Stimulated activated naive CD4-positive, alpha-beta T cell (primary cell): ENCODE data around the gene TTLL6.

Experiments
- DNase-seq, 6 experiments: peaks; one replicate each; lab custom pipeline; 2025; lab: John Stamatoyannopoulos, UW

Gene TTLL6

DNA sequence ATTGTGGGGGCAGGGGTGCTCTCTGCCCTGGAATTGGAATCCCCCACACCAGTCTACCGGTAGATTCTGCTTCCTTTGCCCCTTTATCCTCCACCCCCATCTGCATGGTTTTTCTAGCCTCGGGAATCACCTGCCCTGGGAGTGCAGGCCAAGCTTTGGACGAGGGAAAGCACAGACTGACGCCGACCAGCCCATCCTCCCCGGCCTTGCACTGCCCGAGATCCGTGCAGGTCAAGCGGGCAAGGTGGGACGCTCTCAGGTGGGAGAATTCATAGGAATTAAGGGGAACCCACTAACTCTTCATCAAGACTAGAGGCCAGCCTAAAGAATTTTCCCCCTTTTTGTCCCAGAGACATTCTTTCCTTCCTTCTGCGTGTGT, 78.6 kb downstream of the TTLL6 start:
- DNase-seq = no peak

DNA sequence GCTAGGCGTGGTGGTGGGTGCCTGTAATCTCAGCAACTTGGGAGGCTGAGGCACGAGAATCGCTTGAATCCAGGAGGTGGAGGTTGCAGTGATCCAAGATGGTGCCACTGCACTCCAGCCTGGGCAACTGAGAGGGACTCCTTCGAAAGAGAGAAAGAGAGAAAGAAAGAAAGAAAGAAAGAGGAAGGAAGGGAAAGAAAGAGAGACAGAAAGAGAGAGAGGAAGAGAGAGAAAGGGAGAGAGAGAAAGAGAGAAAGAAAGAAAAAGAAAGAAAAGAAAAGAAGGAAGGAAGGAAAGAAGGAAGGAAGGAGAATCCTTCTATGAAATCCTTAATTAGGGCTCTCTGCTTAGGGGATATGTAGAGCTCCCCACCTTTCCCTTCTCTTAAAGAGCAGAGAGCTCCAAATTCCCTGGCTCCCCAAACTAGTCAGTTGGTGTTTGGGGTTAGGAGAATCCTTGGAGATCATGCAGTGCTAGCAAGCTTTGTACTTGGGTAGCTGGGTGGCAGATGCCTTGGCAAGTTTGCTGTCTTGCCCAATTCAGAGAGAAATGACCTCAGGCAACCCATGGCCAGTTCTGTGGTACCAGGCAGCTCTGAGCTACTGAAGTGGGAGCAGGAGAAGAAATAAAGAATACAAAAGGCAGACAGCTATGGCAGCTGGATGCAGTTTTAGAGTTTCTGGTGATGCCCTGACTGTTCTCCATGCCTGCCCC, 79.5 kb downstream of the TTLL6 start:
- DNase-seq = no peak

DNA sequence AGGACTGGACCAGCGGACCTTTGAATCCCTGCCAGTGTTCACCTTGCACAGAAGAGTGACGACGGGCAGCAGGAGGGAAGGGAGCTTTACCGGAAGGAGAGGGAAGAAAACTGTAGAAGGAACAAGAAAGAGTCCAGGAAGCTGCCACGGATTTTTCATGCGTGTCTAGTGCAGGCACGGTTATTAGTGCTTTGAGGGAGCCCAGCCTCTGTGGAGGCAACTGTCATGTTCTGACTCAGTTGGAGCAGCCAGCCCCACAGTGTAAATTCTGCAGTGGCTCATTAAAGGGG, 82.0 kb downstream of the TTLL6 start:
- DNase-seq = no peak

DNA sequence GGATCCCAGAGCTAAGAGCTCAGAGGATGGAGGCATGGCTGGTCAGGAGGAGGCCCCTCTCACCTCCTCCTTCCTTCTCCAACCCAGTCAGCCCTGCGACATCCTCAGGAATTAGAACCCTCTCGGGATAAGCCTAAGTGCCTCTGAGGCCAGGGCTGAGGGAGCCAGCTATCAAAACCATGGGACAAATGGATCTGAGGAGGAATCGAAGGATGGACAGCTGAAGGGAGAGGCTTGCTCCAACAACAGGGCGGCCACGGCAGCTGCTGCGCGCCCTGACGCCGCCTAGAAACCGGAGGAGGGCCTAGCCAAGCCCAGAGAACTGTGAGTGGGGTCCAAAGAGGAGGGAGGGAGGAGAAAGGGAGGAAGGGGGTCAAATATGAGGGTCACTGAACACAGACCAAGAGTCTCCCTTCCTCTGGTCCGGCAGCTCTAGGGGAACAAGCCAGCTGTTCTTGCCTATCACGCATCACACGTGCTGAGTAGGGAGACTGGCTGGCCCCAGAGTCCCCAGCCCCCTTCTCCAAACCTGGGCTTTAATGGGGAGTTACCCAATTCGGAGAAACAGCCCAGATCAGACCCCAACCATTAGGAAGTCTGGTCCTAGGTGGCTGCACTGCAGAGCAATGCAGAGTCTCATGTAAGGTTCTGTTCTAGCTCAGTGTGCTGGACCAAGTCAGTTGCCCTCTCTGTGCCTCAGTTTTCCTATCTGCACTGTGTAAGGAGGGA, 82.5 kb downstream of the TTLL6 start:
- no peak for DNase-seq

DNA sequence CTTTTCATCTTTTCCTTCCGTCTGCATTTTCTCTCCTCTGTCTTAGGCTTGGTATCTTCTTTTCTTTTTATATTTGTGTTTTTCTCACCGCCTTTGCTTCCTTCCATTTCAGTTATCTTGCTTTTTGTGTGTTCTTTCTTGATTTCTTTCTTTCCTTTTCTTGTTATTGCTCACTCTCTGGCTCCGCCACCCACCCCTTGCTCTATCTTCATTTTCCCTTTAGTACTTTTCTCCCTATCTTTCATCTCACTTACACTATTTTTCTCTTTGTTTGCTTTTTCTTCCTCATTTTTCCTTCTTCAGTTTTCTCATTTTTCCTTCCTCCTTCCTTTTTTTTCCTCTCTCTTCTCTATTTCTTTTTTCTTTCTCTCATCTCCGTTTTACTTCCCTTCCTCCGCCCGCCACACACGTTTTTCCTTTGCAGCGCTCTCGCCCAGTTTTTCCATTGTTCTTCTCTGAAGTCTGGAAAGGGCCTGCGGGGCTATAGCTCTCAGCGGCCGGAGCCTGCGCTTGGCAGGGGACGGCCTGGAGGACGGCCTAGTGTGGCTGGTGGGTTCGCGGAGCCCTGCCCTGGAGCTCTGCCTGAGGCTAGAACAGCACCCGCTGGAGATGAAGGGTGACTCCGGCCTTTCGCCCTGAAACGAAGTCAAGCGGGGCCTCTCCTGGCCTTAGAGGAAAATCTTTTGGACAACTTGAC, 83.2 kb downstream of the TTLL6 start:
- DNase-seq = no peak

DNA sequence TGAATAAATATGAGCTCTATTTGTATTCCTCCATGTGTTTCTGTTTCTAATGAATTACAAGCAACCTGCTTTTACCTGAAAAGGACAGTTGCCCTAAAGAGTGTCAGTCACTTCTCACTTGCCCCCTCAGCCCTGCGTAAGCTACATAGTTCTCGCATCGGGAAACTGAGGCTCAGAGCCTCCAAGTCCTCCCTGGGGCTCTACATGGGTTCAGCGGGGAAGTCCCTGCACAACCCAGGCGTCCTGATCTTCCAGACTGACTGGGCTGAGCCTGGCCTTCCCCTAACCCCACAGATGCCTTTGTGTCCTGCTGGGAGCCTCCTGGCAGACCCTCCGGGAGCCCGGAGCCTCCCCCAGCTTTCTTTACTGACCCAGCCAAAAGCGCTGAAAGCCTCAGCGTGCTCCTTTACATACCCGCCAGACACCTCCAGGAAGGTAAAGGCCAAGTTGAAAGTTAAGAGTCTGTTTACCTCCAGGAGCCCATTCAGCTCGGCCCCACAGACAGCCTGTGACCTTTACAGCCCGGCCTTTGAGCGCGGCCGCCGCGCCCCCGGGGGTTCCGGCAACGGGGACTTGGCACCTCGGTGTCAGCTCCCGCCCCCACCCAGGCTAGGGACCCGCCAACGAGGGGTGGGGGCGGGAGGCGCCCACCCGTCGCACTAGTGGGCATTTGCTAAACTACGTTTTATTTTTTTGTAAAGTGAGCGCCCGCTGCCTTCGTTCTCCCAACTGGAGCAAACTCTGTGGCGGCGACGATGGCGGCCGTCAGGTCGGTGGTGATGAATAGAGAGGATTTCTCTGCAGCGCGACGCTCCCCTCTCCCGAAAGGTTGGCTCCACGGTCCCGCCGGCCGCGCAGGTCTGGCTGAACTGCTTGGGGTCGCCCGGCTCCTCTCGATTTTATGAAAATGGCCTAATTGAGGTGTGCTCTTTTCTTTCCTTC, 84.1 kb downstream of the TTLL6 start:
- DNase-seq = no peak

DNA sequence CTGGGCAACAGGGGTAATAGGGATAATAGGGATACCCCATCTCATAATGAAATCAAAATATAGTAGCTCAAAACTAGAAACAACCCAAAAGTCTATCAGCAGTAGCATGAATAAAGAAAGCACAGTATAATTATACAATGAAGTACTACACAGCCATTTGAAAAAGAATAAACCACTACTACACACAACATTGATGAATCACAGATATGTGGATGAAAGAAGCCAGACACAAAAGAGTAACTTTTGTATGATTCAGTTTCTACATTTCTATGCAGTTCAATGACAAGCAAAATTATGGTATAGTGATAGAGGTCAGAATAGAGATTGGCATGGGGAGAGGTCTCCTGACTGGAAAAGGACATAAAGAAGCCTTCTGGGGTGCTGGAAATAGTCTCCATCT, 85.7 kb downstream of the TTLL6 start:
- DNase-seq = no peak

DNA sequence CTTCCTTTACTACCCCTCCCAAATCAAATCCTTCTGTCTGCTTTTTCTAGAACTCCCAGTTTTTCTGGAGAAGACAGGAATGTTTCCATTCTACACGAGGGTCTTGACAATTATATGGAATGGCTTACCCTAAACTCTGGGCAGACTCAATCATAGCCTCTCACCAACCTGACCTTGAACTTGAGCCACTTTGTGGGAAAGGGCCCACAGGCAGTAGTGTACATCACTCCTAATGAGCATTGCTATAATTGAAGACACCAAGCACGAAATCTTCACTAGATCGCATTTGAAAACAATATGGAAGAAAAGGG, 86.8 kb downstream of the TTLL6 start:
- no peak for DNase-seq

DNA sequence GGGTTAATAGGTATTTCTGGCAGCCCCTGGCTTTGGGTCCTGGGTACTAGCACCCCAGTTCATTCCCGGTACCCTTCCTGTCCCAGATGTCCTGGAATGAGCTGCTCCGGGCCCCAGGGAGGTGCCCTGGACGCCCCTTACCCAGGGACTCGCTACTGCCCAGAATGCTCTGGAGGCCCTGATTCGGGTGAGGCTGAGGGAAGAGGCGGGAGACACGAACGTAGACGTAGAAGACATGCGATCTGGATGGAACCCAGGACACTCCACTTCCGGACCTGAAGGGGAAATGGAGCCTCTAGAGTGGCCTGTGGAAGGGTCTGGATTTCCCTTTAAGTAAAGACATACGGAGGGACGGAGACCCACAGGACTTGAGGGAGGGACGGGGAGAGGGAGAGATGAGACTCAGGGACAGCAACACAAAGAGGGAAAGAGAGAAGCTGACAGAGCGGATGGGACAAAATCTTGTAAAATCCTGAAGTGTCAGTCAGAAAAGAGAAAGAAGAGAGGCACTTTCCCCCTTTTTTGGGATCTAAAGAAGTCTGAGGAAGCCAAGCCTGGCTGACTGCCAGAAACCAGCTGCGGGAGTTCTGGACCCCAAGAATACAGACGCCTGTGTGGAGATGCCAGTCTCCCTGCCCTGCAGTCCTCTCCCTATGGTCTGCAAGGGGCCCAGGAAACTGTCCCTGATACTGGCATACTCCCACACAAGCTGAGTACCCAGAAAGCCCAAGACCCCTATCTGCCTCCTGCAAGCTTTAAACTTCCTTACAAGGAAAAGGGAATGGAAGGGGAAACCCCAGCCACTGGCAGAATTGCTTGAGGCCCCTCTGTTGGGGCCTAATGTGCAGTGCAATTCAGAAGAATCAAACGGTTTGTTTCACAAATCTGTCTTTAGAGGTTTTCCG, 87.4 kb downstream of the TTLL6 start:
- no peak for DNase-seq

DNA sequence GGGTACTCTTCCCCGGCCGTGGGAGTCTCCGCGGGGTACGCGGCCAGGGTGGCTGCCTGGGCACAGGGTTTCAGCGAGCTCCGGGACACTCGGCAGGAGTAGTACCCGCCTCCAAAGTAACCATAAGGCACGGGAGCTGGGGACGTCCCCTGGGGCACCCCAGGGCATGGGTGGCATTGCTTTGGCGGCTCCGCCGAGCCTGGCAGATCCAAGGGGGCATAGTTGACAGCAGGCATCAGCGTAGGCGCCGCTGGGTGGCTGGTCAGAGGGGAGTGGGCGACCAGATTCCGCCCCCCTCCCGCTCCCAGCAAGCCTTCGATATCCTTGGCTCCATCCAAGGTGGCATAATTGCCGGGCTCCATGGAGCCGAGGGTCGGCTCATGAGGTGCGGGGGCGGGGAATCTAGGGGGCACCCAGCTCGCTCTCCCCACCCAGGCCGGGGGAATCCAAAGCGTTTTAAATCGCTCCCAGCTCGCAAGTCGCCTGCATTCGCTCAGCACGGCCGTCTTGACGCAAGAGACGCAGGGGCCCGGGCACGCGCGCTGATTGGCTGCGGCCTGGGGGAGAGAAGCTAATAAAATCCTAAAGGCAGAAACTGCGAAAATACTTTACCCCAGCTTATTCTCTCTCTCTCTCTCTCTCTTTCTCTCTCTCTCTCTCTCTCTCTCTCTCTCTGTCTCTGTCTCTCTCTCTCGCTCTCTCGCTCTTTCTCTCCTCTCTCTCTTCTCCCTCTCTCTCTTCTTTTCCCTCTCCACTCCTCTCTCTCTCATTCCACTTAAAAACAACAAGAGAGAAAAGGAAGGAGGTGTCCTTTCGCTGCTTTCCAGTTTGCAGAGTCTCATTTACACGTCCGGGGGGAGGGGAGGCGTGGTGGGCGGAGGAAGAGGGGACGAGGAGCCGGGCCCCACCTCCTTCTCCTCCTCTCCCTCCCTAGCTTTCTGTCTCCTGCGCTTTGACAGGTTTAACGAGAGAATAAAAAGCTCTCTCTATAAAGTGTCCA, 88.5 kb downstream of the TTLL6 start, which contains the start of gene HOXB13:
TSS of gene HOXB13 (minus strand) at position 519 of the 1,000 bp plus-strand sequence. CDS start at position 362, 157 bp downstream.
- DNase-seq = peak in 3 of 6 experiments; percentile 13 to 37 (median 21)

DNA sequence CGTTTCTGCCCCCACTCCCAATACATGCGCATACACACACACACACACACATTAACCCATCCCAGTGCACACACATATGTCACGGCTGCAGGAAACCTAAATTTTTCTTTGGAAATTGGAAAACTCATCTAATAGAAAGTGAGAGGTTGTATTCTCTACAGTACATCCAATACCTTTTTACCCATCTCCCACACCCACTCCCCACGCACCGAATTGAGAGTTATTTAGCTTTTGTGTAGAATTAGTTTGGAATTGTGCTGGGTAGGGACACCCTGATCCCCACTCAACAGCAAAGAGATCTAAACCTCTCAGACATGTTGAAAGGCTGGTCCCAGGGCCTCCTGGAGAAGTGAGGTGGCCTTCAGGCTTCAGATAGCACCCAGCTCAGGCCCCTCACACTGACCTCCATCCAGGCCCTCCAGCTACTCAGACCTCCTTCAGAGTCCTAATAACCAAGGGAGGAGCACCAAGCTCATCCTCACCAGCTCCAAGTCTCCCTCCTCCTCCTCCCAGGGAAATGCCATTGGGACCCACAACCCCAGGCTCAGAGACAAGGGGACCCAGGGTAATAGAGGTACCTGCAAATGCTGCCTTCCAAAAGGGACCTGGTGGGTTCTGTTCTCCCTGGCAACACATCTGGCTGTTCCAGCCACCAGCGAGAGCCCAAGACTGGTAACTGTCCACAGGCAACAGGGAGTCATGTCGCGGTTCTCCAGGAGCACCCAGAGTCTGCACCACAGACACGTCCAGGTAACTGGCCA, 89.4 kb downstream of the TTLL6 start:
- no peak for DNase-seq

DNA sequence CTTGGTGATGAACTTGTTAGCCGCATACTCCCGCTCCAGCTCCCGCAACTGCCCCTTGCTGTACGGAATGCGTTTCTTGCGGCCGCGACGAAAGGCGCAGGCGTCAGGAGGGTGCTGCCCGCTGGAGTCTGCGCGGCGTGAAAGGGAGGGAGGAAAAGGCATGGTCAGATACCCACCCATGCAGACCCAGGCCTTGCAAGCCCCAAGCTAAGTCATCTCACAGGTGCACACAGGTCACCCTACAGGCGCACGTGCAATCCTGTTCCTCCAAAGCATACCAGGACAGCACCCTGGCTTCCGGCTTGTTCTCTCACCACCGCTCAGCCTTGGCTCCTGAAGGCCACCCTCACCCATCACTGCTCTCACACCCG, 90.1 kb downstream of the TTLL6 start:
- no peak for DNase-seq

DNA sequence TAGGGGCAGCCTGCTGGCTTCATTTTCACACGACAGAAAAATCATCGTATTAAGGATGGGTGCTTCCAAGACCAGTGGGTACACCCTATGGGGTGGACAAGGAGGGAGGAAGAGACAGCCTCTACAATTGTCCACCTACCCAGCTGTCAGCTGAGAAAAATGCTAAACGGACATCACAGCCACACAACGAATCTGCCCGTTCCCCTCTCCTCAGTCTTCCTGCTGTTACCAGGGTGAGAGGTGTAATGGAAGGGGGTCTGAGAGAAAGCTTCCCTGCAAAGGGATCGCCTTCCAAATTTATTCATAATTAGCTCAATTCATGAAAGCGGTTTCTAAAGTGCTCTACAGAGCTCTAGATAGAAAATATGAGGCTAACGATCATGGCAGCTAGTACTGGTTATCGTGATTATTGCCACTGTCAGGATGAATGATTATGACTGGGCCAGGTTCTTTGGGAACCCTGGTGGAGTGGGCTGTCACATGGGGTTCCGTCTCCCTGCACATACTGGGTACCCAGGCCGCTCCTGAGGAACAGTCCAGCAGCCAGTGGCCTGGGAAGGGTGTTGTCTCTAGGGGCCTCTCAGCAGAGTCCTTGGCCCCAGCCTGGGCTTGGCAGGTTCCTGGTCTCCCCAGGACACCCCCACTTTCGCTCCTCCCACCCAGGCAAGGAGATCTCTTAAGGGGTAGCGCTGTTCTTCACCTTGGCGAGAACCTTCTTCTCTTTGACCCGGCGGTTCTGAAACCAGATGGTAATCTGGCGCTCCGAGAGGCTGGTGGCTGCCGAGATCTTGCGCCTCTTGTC, 90.7 kb downstream of the TTLL6 start:
- DNase-seq = no peak

DNA sequence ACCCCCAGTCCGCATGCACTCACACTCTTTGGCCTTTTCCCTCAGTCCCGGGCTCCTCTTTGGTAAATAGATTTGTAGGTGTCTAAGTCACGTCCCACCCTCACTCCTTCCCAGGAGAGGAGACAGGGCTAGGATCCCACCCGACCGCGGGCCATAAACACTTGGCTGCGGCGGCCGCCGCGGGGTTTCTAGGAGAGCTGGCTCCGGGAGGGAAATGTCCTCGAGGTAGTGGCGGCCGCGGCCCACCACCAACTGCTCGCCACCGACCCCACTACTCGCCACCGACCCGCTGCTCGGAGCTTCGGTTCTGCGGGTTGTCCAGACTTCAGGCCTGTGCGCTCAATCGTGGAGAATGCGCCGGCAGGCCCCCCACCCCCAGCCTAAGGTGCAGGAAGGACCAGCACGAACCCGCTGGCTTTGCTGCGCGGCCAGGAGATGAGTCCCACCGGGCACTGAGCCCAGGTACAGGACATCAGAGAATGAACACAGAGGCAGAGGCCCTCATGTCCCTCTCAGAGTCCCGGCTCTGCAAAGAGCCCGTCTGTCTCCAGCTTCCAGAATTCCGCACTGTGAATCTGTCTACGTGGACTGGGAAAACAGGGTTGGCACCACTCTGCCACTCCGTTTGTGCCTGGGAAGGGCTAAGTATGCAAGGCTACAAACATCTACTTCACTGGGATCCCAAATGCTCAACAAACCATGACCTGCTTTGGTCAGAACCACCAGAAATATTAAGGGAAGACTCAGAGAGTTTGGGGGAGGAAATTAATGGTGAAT, 91.6 kb downstream of the TTLL6 start:
- DNase-seq = no peak

DNA sequence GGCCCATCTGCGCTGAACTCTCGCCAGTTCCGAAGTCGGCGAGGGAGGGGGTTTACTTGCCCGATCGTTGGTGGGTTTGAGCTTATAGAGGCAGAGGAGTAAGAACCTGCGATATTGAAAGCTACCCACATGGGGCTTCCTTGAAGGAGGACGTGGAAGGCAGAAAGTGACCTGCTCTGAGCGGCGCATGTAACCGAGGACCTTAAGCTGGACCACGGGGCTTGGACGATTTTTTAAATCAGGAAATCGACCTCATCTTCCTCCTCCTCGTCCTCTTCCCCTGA, 92.1 kb downstream of the TTLL6 start:
- DNase-seq = no peak

DNA sequence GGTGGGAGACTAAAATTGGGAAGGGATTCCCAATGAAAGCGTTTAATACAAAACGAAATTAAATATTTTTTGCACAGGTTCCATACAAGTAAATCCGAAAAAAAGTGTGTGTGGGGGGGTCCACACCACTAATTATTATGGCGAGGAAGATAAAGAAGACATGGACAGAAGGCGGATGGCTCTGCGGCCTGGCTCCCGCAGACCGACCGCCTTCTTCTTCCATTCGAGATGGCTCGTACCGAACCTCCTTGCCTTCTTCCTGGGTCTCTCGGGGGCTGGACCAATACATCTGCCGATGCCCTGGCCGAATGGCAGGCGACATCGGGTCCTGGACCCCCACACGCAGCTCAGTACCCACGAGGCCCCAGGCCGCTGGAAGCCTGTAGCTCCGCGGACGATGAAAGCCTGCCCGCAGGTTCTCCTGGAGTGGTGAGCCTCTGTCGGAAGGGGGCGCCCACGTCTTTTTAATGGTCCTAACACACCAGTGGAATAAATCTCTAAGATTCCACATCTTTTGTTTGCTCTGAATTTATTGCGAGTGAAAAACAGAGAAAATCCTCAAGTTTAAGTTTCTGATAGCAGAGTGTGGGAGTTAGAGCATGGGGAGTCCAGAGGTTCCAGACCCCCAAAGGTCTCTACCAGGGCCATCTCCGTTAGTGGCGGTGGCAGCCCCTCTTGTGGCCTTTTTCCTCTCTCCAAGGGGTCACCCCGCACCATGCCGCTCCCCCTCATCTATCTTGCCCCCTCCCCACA, 92.6 kb downstream of the TTLL6 start:
- DNase-seq = peak; percentile 15 to 68 (median 64)
